NK-92 (cell line): ENCODE measurements around the gene RPRD1A.
"Not testable (repeated sequence)": the region's sequence is repeated elsewhere in the genome, so short reads cannot be mapped to it uniquely, and the experiment has no call there.

Experiments used
- DNase-seq: peaks from one replicate; lab custom pipeline; 2025; ENCODE audit not compliant: unreplicated experiment; lab: John Stamatoyannopoulos, UW

Gene RPRD1A

DNA sequence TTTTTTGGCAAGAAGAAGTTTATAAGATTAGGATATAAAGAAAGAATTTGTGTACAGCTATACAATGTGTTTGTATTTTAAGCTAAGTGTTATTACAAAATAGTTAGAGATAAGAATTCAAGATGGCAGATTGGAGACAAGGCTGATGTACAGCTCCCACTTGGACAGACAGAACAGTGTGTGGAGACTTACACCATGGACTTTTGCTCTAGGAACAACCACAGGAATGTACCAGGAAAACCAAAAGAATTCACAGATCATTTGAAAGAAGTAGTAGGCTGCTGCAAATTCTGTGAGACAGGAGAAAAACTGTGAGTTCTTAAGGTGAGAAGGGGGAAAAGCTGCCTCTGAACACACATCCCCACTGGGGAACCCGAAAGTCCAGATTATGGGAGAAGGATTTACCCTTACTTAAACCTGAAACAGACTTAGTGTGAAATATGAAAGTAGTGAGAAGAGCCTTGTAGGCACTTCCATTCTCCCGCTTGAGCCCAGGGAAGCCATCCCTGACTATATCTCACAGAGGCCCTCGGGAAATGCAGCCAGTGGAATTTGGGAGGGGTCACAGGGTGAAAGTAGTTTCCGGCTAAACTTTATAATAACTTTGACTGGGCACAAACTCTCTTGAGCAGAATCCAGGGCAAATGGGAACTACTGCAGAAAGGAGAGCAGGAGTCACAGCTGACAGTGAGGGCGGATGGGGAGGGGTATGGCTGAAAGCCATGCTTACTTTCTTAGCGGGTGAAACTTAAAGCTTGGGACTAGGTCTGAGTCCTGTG is 11.6 kb upstream of the RPRD1A start:
- no peak for DNase-seq

DNA sequence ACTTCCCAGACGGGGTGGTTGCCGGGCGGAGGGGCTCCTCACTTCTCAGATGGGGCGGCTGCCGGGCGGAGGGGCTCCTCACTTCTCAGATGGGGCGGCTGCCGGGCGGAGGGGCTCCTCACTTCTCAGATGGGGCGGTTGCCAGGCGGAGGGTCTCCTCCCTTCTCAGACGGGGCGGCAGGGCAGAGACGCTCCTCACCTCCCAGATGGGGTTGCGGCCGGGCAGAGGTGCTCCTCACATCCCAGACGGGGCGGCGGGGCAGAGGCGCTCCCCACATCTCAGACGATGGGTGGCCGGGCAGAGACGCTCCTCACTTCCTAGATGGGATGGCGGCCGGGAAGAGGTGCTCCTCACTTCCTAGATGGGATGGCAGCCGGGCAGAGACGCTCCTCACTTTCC is 10.4 kb upstream of the RPRD1A start:
- DNase-seq: not testable (repeated sequence)

DNA sequence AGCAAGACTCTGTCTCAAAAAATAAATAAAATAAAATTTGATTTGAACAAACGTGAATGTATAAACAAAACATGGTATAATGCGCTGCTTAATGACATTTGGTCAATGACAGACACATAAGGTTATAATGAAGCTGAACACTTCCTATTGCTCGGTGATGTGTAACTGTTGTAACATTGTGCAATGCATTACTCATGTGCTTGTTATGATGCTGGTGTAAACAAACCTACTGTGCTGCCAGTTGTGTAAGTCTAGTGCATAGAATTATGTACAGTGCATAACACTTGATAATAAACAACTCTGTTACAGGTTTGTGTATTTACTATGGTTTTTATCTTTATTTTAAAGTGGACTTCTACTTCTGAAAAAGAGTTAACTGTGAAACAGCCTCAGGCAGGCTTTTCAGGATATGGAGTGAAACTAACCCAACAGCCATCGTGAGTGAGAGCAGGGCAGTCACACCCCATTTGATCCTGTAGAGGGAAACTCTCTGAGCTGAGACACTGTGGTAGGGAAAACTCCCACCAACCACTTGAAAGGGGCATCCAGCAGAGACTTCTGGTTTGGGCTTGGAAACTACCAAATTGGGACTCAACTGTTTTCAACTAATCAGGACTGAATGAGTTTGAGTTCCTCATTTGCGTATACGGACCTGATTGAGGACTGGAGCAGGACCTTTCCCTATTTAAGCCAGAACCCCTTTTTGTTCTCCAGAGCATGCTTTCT is 8.7 kb upstream of the RPRD1A start:
- no peak for DNase-seq

DNA sequence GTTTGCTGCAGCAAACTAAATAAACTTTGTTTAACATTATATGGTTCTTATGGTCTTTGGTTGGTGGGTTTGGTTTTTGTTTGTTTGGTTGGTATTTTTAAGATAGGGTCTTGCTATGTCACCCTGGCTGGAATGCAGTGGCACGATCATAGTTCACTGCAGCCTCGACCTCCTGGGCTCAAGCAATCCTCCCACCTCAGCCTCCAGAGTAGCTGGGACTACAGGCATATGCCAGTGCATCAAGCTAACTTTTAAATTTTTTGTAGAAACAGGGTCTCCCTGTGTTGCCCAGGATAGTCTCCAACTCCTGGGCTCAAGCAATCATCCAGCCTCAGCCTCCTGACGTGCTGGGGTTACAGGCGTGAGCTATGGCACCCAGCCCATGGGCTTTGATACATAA is 7.1 kb upstream of the RPRD1A start:
- DNase-seq: no peak

DNA sequence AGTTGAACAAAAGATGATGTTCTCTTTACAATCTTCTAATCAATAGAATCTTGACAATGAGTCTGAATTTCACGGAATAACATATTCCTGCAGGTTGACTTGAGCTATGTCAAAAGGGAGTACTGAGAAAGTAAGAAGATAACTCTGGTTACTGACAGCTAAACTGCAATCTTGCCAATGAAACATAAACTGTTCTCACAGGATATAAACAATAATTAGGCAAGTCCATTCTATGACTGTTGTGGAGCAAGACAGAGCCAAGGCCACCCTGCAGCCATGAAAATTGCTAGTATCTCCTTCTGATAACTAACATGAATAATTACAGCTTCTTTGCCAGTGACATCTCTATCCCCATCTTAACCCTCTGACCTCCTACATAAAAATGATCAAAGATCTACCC is 6.3 kb upstream of the RPRD1A start:
- no peak for DNase-seq

DNA sequence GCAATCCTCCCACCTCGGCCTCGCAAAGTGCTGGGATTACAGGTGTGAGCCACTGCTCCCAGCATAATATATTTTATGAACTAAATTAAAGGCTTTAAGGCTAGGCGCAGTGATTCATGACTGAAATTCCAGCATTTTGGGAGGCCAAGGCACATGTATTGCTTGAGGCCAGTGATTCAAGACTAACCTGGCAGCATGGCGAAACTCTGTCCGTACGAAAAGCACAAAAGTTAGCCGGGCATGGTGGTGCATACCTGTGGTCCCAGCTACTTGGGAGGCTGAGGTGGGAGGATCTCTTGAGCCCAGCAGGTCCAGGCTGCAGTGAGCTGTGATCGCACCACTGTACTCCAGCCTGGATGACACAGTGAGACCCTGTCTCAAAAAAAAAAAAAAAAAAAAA is 5.0 kb upstream of the RPRD1A start:
- not testable (repeated sequence) for DNase-seq

DNA sequence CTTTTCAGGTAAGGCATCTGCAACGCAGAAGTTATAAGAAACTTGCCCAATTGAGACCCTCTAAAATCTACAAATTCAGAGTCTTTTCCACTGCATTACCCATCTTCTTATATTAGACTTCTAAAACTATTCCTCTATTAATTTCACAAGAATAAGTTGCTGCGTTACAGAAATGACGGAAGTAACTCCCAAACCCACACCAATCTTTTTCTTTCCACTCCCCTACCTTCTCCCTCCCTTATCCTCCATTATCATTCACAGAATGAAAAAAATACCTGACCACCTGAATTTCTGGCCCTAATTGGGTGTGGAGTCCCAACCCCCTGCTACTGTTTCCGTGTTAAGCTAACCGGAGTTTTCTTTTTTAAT is 689 bp downstream of the RPRD1A start:
- no peak for DNase-seq

DNA sequence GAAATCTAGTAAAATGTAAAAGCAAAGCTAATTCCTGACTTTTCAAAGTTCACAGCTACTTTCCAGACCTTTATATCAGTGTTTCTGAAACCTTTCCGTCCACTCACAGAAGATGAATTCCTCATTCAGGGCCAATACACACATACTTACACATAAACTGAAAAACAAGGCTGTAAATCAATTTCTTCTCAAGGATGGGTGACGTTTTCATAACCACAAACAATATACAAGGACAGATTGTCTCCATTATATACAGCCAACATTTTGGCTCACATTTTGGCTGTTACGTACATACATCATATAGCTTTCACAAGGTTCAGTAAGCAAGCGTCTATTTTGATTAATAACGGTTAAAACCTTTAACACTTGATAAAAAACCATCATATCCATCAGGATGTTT is 1.4 kb downstream of the RPRD1A start:
- no peak for DNase-seq

DNA sequence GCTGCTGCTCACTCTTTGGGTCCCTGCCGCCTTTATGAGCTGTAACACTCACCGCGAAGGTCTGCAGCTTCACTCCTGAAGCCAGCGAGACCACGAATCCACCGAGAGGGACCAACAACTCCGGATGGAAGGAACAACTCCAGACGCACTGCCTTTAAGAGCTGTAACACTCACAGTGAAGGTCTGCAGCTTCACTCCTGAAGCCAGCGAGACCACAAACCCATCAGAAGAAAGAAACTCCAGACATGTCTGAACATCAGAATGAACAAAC is 2.6 kb downstream of the RPRD1A start:
- not testable (repeated sequence) for DNase-seq

DNA sequence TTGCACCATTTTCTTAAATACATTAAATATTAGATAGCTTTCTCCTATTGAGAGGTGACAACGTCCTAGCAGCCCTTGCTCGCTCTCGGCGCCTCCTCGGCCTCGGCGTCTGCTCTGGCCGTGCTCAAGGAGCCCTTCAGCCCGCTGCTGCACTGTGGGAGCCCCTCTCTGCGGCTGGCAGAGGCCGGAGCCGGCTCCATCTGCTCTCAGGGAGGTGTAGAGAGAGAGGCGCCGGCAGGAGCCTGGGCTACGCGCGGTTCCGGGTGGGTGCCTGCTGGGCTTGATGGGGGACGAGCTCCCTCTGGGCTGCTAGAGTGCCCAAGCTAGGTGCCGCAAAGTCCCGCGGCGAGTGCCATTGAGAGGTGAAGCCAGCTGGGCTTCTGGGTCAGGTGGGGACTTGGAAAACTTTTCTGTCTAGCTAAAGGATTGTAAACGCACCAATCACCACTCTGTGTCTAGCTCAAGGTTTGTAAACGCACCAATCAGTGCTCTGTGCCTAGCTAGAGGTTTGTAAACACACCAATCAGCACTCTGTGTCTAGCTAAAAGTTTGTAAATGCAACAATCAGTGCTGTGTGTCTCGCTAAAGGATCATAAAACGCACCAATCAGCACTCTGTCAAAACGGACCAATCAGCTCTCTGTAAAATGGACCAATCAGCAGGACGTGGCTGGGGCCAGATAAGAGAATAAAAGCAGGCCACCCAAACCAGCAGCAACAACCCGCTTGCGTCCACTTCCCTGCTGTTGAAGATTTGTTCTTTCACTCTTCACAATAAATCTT is 3.1 kb downstream of the RPRD1A start:
- DNase-seq: no peak

DNA sequence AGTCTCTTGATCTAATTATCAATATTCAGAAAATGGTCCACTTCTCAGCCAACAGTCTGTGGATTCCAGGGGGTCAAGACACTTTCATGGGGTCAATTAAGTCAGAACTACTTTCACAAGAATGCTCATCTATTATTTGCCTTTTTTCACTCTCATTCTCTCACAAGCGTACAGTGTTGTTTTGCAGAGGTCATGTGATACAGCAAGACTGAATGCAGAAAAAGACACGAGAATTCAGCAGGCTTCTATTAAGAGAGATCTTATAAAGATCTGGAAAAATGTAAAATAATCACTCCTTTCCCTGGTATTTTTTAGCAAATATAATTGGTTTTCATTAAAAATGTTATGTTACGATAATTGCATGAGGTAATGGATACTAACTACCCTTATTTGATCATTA is 8.7 kb downstream of the RPRD1A start:
- no peak for DNase-seq

DNA sequence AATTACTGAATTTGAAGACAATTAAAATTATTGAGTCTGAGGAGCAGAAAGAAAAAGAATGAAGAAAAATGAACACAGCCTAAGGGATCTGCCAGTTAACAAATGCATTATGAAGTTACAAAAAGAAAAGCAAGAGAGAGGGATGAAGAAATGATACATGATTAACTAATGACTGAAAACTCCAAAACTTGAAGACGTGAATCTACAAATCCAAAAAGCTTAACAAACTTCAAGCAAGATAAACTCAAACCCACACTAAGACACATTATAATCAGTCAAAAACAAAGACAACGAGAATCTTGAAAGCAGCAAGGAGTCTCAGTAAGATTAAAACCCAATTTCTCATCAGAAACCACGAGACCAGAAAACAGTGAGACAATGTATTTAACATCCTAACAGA is 15.6 kb downstream of the RPRD1A start:
- no peak for DNase-seq

DNA sequence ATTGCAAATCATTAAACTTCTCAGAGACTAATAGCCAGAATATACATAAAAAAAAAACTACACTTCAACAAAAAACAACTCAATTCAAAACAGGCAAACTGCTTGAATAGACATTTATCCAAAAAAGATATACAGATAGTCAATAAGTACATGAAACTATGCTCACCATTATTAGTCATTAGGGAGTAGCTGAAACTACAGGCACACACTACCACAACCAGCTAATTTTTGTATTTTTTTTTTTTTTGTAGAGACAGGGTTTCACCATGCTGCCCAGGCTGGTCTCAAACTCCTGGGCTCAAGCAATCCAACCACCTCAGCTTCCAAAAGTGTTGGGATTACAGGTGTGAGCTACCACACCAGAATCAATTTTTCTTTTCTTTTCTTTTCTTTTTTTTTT is 16.9 kb downstream of the RPRD1A start:
- no peak for DNase-seq

DNA sequence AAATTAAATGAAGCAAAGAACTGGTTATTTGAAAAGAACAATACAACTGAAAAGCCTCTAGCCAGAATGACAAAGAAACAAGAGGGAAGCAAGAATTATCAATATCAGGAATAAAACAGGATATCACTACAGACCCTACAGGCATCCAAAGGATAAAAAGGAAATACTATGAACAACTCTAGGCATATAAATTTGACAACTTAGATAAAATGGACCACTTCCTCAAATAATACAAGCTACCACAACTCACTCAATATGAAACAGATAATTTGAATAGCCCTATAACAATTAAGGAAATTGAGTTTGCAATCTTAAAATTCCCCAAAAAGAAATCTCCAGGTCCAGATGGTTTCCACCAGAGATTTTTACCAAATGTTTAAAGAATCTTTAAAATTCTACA is 19.8 kb downstream of the RPRD1A start:
- DNase-seq: no peak

DNA sequence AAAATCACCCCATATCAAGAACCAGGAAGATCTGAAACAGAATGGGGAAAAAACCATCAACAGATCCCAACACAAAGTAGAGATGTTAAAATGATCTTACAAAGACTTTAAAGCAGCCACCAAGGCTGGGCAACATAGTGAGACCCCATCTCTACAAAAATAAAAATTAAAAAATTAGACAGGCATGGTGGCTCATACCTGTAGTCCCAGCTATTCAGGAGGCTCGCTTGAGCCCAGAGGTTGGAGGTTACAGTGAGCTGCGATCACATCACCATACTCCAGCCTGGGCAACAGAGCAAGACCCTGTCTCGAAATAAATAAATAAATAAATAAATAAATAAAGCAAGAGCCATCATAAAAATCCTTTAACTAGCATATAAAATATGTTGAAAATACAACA is 20.5 kb downstream of the RPRD1A start:
- no peak for DNase-seq

DNA sequence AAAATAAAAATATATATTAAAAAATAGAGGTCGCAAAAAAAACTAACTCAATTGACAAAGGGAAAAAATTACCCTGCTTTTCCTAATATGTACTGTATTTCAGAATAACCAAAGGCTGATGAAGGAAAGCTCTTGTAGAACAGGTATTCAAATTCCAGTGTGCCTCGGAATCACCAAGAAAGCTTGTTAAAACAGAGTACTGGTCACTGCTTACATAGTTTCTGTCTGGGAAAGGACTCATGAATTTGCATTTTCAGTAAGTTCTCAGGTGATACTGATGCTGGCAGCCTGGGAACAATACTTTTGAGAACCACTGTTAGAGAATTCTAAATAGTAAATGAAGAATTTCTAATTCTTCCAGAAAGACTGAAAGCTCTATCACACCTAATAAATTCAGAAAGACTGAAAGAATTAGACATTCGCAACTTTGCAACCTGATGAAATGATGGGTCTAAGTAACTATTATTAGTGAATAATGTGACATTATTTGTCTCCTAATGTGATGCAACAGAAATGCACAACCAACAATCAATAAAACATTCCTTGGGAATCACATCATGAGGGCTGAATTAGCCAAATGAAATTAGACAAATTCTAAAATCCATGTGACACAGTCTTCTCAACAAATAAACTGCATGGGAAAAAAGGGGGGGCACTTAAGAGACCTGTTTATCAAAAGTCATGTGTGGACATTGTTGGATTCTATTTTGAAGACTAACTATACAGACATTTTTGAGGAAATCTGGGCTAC is 21.9 kb downstream of the RPRD1A start:
- no peak for DNase-seq

DNA sequence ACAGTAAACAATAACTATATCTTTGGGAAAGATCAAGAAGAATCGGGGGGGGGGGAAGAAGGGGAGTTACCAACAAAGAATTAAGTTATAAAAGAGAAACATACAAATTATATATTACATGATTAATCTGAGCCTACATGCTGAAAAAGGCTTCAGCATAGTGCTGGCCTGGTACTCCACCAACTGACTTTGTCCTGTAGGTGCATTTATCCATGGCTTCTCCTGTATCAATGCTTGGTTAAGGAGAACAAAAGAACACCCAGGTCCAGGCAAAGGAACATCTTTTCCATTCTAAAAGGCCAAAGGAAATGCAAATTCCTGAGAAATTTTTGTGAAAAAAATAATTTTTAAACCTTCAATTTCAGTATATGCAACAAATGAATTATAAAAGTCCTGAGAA is 24.2 kb downstream of the RPRD1A start:
- DNase-seq: no peak

DNA sequence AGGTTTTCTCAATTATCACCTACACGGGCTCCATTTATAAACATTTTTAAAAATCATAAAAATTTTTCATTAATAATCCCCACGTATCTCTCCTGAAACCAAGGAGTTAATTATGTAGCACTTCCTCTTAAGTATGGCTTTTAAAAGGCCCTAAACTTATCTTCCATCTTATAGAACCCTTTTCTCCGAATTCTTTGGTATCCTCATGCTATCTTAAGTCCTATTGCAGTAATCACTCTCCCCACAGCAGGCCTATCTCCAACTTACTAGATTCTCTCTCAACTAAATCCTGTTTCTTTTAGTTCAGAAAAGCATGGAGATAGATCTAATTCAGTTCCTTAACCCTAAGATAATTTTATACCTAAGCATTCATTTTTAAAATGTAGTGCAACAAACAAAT is 26.2 kb downstream of the RPRD1A start:
- no peak for DNase-seq

DNA sequence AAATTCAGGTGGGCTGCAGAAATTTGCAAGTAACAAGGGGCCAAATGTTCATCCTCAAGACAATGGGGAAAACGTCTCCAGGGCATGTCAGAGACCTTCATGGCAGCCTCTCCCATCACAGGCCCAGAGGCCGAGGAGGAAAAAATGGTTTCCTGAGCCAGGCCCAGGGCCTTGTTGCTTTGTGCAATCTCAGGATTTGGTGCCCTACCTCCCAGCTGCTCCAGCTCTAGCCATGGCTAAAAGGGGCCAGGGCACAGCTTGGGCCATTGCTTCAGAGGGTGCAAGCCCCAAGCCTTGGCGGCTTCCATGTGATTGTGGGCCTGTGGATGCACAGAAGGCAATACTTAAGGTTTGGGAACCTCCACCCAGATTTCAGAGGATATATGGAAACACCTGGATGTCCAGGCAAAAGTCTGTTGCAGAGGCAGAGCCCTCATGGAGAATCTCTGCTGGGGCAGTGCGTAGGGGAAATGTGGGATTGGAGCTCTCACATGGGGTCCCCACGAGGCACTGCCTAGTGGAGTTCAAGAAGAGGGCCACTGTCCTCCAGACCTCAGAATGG is 29.2 kb downstream of the RPRD1A start:
- no peak for DNase-seq

DNA sequence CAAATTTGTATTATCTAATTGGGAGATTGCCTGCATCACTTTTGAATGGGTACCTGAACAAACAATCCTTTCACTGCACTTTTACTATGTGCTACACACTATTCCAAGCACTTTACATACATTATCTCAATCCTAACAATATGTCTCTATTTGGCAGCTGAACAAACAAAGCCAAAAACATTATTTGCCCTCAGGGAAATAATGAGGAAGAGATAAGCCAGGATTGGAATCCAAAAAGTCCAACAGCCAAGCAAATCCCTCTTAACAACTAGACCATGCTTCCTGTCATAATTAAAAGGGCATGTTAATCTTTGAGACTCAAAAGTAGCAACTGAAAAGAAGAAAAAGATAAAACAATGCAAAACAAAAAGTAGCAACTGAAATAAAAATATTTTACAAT is 32.1 kb downstream of the RPRD1A start:
- DNase-seq: no peak

DNA sequence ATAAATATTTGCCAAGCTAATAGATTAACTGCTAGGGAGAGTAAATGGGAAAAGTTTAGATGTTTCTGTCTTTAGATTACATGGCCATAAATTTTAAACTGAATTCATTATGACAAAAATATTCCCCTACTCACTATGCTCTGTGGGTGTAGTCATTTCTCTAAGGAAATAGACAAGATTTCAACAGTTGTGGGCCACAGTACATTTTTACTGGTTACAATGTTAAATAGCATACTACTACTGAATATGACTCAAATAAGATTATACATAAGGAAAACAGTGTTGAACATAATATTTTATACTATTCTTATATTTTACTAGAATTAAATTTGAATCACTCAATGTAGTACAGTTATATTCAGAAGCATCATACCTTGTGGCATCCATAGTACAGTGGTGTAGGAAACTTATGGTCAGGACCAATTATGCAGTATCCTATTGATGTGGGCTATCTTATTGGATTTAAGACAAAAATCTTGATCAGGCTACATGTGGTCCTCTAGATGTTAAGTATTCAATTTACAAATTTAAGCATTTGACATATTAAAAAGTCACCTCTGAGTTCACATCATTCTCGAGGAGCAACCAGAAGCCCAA is 33.0 kb downstream of the RPRD1A start:
- DNase-seq: no peak
